SU-DHL-6 (cell line): ENCODE data around the gene ZNF568.

Experiments
- EZH2phosphoT487 ChIP-seq: fragments of 200-600 bp; sonication (generic), shearing (Covaris generic); conservative IDR thresholded peaks from 2 replicates; pipeline ENCODE4 v1.6.1; 2018; ENCODE audit warnings: mild to moderate bottlenecking, antibody characterized with exemption, low read length, moderate library complexity, mixed read lengths
- TF ChIP-seq, protein P1 (sequence below): fragments of 200-600 bp; sonication (generic); IDR thresholded peaks from one replicate; pipeline ENCODE4 v1.5.1; 2017; ENCODE audit warnings: antibody characterized with exemption, mild to moderate bottlenecking, low read length, moderate library complexity; ENCODE audit not compliant: insufficient read depth, poor library complexity, severe bottlenecking

DNA sequence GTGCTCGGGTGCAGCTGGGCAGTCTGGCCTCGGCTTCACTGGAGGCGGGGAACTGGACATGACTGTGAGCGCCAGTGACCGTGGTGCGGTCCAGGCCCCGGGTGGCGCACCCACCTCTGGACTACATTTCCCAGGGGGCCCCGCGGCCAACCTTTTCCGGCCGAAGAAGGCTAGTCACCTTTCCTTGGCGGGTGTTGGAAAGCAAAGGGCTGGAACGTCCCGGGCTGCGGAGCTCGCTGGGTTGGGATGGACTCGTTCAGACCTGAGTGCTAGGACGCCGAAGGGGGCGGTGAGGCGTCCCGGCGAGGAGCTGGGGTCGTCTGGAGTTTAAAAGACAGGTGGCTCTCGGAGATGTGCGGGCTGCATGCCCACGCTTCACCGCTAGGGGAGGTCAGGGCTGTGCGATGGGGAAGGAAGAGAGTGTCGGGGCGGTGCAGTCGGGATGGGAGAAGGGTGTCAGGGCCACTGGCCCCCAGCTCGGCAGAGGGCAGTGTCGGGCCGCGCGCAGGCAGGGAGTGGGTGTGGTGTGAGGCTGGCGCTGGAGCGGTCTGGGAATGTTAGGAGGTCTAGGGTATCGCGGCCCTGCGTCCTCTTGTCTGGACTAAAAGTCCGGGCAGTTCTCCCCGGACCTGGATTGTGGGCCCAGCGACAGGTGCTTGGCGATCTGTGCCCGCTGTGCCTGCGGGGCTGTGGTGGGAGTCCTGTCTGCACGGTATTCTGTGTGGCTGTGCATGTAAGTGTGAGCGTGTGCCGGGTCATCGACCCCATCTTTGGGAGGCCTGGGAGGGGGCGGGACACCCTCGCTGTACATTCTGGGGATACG is 57.1 kb downstream of the ZNF568 start:
- TF ChIP-seq, protein P1, sequence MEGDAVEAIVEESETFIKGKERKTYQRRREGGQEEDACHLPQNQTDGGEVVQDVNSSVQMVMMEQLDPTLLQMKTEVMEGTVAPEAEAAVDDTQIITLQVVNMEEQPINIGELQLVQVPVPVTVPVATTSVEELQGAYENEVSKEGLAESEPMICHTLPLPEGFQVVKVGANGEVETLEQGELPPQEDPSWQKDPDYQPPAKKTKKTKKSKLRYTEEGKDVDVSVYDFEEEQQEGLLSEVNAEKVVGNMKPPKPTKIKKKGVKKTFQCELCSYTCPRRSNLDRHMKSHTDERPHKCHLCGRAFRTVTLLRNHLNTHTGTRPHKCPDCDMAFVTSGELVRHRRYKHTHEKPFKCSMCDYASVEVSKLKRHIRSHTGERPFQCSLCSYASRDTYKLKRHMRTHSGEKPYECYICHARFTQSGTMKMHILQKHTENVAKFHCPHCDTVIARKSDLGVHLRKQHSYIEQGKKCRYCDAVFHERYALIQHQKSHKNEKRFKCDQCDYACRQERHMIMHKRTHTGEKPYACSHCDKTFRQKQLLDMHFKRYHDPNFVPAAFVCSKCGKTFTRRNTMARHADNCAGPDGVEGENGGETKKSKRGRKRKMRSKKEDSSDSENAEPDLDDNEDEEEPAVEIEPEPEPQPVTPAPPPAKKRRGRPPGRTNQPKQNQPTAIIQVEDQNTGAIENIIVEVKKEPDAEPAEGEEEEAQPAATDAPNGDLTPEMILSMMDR, result peak; percentile 83
- TF ChIP-seq EZH2phosphoT487, result no peak
